ENCODE results near the gene PLA2G2A. TPM values are rescaled to one million over a fixed set of nuclear protein-coding genes. Genes with fewer than 3 reads are reported as not detected.
"Not testable (repeated sequence)": the region's sequence is repeated elsewhere in the genome, so short reads cannot be mapped to it uniquely, and the experiment has no call there.

Gene PLA2G2A
- total and polyA plus RNA-seq, 11 donors = 2.8 to 539 (median 26.5) TPM

DNA sequence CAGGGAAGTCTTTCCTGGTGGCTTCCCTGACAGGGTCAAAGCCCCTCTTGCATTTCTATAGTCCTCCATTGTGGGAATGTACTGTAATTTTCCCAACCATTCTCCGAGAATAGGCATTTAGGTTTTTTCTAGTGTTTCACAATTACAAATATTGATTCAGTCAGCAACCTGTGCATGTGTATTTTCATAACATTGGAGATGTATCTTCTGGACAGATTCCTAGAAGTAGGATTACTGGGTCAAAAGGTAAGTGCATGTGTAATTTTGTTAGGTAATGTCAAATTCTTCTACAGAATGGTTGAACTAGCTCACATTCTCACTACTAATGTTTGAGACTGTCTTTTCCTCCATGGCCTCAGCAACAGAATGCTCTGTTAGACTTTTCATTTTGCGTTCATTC, 8.3 kb upstream of the PLA2G2A start:
- ATAC-seq (no peak), DNase-seq (no peak)
- Histone ChIP-seq H3K4me1 (no peaks in the 10 kb centered on the region), H3K27ac (no peak overlapping the region), H3K9me3 (no peaks in the 10 kb centered on the region), H3K27me3 (peaks cover 0 to 8% (median 0%) of the 10 kb centered on the region in 9 donors), H3K36me3 (no peaks in the 10 kb centered on the region), H3K4me3 (no peak overlapping the region)
- TF ChIP-seq CTCF (IDR thresholded peaks at IDR 0.05) (no peak), POLR2A (IDR thresholded peaks at IDR 0.05) (no peak)
- intact Hi-C loops (cut with DNase I) = no loop called here
- 86 to 90% (median 90%) methylated on average over 2 of the region's 2 CpGs for WGBS, 4 donors

GRCh38 chr1:19984409-19985016, 5.1 kb upstream of the PLA2G2A start:
- not testable (repeated sequence) for H3K27me3 ChIP-seq, H3K4me3 ChIP-seq, ATAC-seq, H3K27ac ChIP-seq, H3K36me3 ChIP-seq, DNase-seq, H3K9me3 ChIP-seq
- 85 to 96% (median 93%) methylated on average over 8 to 32 of the region's 32 CpGs for WGBS, 4 donors
- intact Hi-C loops (cut with DNase I) = loop anchor here in 1 of 10 donors (5.0 kb wide), 1 partner anchor 108 kb away; no protein-coding TSS in a partner anchor
- peaks cover 0 to 22% (median 0%) of the 10 kb centered on the region in 12 donors for H3K4me1 ChIP-seq

GRCh38 chr1:19981507-19982312, 2.3 kb upstream of the PLA2G2A start:
- intact Hi-C loops (cut with DNase I) = loop anchor here in 1 of 10 donors (5.0 kb wide), 1 partner anchor 111 kb away; no protein-coding TSS in a partner anchor
- WGBS, 4 donors = 53 to 62% (median 55%) methylated on average over 12 of the region's 12 CpGs
- Histone ChIP-seq H3K36me3 (no peaks in the 10 kb centered on the region), H3K27ac (peak overlapping the region in 7 of 12 donors; percentile 22 to 61 (median 48)), H3K4me3 (no peak overlapping the region), H3K4me1 (peaks cover 0 to 22% (median 0%) of the 10 kb centered on the region in 12 donors), H3K9me3 (no peaks in the 10 kb centered on the region), H3K27me3 (no peaks in the 10 kb centered on the region)
- TF ChIP-seq CTCF (IDR thresholded peaks at IDR 0.05) (no peak), POLR2A (IDR thresholded peaks at IDR 0.05) (no peak)
- DNase-seq (no peak), ATAC-seq (peak in 3 of 4 donors; percentile 23 to 65 (median 58))

DNA sequence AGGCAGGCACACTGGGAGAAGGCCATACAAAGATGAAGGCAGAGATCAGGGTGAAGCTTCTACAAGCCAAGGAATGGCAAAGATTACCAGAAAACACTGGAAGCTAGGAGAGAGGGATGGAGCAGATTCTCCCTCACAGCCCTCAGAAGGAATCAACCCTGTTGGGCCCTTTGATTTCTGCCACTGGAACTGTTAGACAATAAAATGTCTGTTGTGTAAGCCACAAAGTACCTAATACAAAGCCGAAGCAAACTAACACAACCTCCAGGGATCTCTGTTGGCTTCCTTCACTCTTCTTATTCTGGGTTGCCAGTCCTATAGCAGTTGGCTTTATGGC, 1.7 kb upstream of the PLA2G2A start:
- WGBS, 4 donors = 67 to 89% (median 74%) methylated on average over 1 of the region's 1 CpG
- Histone ChIP-seq H3K4me3 (no peak overlapping the region), H3K36me3 (no peaks in the 10 kb centered on the region), H3K27ac (peak overlapping the region in 7 of 12 donors; percentile 22 to 61 (median 48)), H3K4me1 (peaks cover 0 to 22% (median 0%) of the 10 kb centered on the region in 12 donors), H3K9me3 (no peaks in the 10 kb centered on the region), H3K27me3 (no peaks in the 10 kb centered on the region)
- TF ChIP-seq CTCF (IDR thresholded peaks at IDR 0.05) = no peak
- no peak for TF ChIP-seq POLR2A (IDR thresholded peaks at IDR 0.05)
- DNase-seq (no peak), ATAC-seq (no peak)
- intact Hi-C loops (cut with DNase I) = loop anchor here in 1 of 10 donors (5.0 kb wide), 1 partner anchor 111 kb away; no protein-coding TSS in a partner anchor
